Heart left ventricle (tissue), 16 donors: ENCODE measurements around the gene GRM8. TPM values are rescaled to one million over a fixed set of nuclear protein-coding genes. Genes with fewer than 3 reads are reported as not detected.

Source experiments
- ATAC-seq, 4 donors: fragments of 200-7000 bp; cut with Tn5 transposase; one replicate each; pipeline ENCODE4 v1.9.1; 2020 to 2022; ENCODE audit warnings: moderate library complexity in 4 of 4, mild to moderate bottlenecking in 3 of 4, moderate number of reproducible peaks in 1 of 4
- DNase-seq, 5 donors: peaks; one replicate each; pipeline ENCODE4 v3.0.0-alpha.2; 2020
- H3K27ac ChIP-seq, 12 donors: fragments of 200-600 bp; sonication (generic) in 4 of 12; one replicate each; pipeline versions ENCODE4 v1.5.0 to v1.8.0; 2016 to 2022; ENCODE audit warnings: mild to moderate bottlenecking in 2 of 12
- H3K27me3 ChIP-seq, 9 donors: fragments of 200-600 bp; sonication (generic) in 2 of 9; one replicate each; pipeline versions ENCODE4 v1.5.1 to v1.8.0; 2016 to 2022; ENCODE audit warnings: mild to moderate bottlenecking in 3 of 9
- H3K36me3 ChIP-seq, 9 donors: fragments of 200-600 bp; sonication (generic) in 2 of 9; one replicate each; pipeline versions ENCODE4 v1.5.0 to v1.8.0; 2018 to 2022; ENCODE audit warnings: mild to moderate bottlenecking in 2 of 9
- H3K4me1 ChIP-seq, 12 donors: fragments of 200-600 bp; sonication (generic) in 4 of 12; one replicate each; pipeline versions ENCODE4 v1.5.0 to v1.8.0; 2016 to 2022; ENCODE audit warnings: mild to moderate bottlenecking in 3 of 12
- H3K4me3 ChIP-seq, 12 donors: fragments of 200-600 bp; sonication (generic) in 4 of 12; one replicate each; pipeline versions ENCODE4 v1.5.0 to v1.8.0; 2017 to 2022; ENCODE audit warnings: mild to moderate bottlenecking in 9 of 12, moderate library complexity in 4 of 12
- H3K9me3 ChIP-seq, 12 donors: fragments of 200-600 bp; sonication (generic) in 4 of 12; one replicate each; pipeline versions ENCODE4 v1.5.0 to v1.8.0; 2016 to 2022; ENCODE audit warnings: mild to moderate bottlenecking in 1 of 12
- POLR2A ChIP-seq, 2 donors: fragments of 450-650 bp; IDR thresholded peaks; one replicate each; pipeline ENCODE4 v1.6.1; 2017; ENCODE audit warnings: antibody characterized with exemption in 2 of 2, mild to moderate bottlenecking in 2 of 2, moderate library complexity in 2 of 2
- WGBS, 4 donors: extraction: QIAGEN DNeasy Blood & Tissue Kit in 2 of 4; methylation state at CpG; one replicate each; pipeline versions ENCODE4 v1.1.5 to v1.1.7; 2013 to 2018; 5-methylcytosine and 5-hydroxymethylcytosine counted together
- intact Hi-C, 10 donors: fragments of 100-400 bp; cut with DNase I; formaldehyde crosslinking; loops; one replicate each; pipeline versions ENCODE4 v1.11.1 to v1.14.2; 2022
- polyA plus RNA-seq, 2 donors: library from polyadenylated mRNA; stranded (reverse); fragments of 200-250 nt; gene quantifications; one replicate each; pipeline ENCODE4 v1.2.3, GENCODE V29; 2013
- total RNA-seq, 9 donors: library from RNA; depleted of rRNA in 2 of 9; stranded (reverse); fragments of >200 nt in 2 of 9; fragmentation: NEBNext Ultra II Directional in 3 of 9; extraction: Animal tissue kit (Norgen Biotek cat#: 25700) in 3 of 9; gene quantifications; one replicate each; pipeline versions ENCODE4 v1.1.0 to v1.2.4, GENCODE V29; 2016 to 2023
- TF ChIP-seq, protein P1 (sequence below), 12 donors: fragments of 200-600 bp; sonication (generic) in 4 of 12; IDR thresholded peaks; one replicate each; pipeline versions ENCODE4 v1.5.0 to v1.8.0; 2018 to 2022; ENCODE audit warnings: antibody characterized with exemption in 12 of 12, mild to moderate bottlenecking in 5 of 12
- donor health status: ischemic (EF 13 %, LVEDD 7.1; RV severe dilation, severe dysfunction).
- donor health status: healthy with polysubstance abuse.
- donor health status: DM: no; HTN: yes; CAD: no.
- donor health status: DM: no; HTN: no; CAD: no.
- donor health status: ischemic (EF 25% LVEDD 6.9; RV normal size, moderate dysfunction).
- donor health status: ischemic (EF 25% LVEDD 5.7; RV mildly dilated, moderate dysfunction).
- donor health status: healthy.
- donor health status: DM: yes; HTN: yes; CAD: no.
- donor health status: ischemic (EF 35%, LVEDD 5.7; RV mildly dilated, moderate dysfunction).
- donor health status: nonischemic (EF 11% LVEDD 7.7; RV severe dilation, severe dysfunction).
- donor health status: DM: yes; HTN: yes; CAD: no.
- donor health status: PGD.
- donor health status: ischemic (EF 29% LVEDD 5.4; RV normal size, mild dysfunction).
- donor health status: nonischemic (EF 23%, LVEDD 6.1; RV moderate dilation, normal function).

Gene GRM8
- total and polyA plus RNA-seq, 11 donors = 0.21 to 0.75 (median 0.32) TPM; not detected in 5

- intact Hi-C loops = no loop called here
- TF ChIP-seq POLR2A (IDR thresholded peaks at IDR 0.05) = no peak
- TF ChIP-seq, protein P1, sequence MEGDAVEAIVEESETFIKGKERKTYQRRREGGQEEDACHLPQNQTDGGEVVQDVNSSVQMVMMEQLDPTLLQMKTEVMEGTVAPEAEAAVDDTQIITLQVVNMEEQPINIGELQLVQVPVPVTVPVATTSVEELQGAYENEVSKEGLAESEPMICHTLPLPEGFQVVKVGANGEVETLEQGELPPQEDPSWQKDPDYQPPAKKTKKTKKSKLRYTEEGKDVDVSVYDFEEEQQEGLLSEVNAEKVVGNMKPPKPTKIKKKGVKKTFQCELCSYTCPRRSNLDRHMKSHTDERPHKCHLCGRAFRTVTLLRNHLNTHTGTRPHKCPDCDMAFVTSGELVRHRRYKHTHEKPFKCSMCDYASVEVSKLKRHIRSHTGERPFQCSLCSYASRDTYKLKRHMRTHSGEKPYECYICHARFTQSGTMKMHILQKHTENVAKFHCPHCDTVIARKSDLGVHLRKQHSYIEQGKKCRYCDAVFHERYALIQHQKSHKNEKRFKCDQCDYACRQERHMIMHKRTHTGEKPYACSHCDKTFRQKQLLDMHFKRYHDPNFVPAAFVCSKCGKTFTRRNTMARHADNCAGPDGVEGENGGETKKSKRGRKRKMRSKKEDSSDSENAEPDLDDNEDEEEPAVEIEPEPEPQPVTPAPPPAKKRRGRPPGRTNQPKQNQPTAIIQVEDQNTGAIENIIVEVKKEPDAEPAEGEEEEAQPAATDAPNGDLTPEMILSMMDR (IDR thresholded peaks at IDR 0.05) = no peak
- H3K36me3 ChIP-seq = no peaks in the 10 kb centered on the region
- H3K27ac ChIP-seq = no peak overlapping the region
- 70 to 80% (median 74%) methylated on average over 7 of the region's 7 CpGs for WGBS, 4 donors
- DNase-seq = no peak
- H3K27me3 ChIP-seq = no peaks in the 10 kb centered on the region
- no peaks in the 10 kb centered on the region for H3K9me3 ChIP-seq
- ATAC-seq = no peak
- H3K4me1 ChIP-seq = no peaks in the 10 kb centered on the region
- H3K4me3 ChIP-seq = no peak overlapping the region
Observed at GRCh38 chr7:127041689-127042452, 210.9 kb downstream of the GRM8 start.

DNA sequence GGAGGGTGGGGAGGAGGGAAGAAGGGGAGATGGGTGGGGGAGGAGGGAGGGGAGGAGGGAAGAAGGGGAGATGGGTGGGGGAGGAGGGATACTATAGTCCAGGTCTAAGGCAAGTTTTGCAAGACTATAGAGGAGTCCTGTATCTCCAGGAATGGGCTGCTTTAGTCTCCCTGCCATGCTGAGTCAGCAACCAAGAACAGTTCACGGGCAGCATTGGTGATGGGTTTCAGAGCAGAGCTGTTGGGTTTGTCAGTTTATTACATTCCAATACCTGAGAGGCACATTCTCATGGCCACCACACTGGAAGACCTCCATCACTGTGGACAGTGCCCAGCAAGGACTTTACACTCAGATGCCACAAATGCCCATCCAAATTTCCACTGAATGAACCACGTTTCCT lies 212.7 kb downstream of the GRM8 start:
- Histone ChIP-seq H3K36me3 (no peaks in the 10 kb centered on the region), H3K4me1 (no peaks in the 10 kb centered on the region), H3K27ac (no peak overlapping the region), H3K27me3 (no peaks in the 10 kb centered on the region), H3K9me3 (no peaks in the 10 kb centered on the region), H3K4me3 (no peak overlapping the region)
- ATAC-seq (no peak), DNase-seq (no peak)
- TF ChIP-seq POLR2A (IDR thresholded peaks at IDR 0.05) = no peak
- TF ChIP-seq, protein P1 (IDR thresholded peaks at IDR 0.05) = no peak
- intact Hi-C loops = no loop called here
- WGBS, 4 donors = 70 to 82% (median 81%) methylated on average over 2 of the region's 2 CpGs

DNA sequence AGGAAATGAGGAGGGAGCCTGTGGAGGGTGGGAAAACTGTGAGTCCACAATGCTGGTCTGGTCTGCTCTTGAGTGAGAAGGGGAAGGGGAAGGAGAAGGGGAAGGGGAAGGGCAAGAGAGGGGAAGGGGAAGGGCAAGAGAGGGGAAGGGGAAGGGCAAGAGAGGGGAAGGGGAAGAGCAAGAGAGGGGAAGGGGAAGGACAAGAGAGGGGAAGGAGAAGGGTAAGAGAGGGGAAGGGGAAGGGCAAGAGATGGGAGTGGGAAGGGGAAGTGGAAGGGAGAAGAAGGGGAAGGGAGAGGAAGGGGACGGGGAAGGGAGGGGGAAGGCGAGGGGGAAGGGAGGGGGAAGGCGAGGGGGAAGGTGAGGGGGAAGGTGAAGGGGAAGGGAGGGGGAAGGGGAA lies 213.2 kb downstream of the GRM8 start:
- 62 to 86% (median 82%) methylated on average over 1 to 3 of the region's 3 CpGs for WGBS, 4 donors
- Histone ChIP-seq H3K36me3 (no peaks in the 10 kb centered on the region), H3K4me1 (no peaks in the 10 kb centered on the region), H3K4me3 (no peak overlapping the region), H3K27me3 (no peaks in the 10 kb centered on the region), H3K9me3 (no peaks in the 10 kb centered on the region), H3K27ac (no peak overlapping the region)
- intact Hi-C loops = loop anchor here in 1 of 10 donors (10.0 kb wide), 1 partner anchor 65 kb away; no protein-coding TSS in a partner anchor
- DNase-seq (no peak), ATAC-seq (no peak)
- TF ChIP-seq POLR2A (IDR thresholded peaks at IDR 0.05) = no peak
- TF ChIP-seq, protein P1 (IDR thresholded peaks at IDR 0.05) = no peak

DNA sequence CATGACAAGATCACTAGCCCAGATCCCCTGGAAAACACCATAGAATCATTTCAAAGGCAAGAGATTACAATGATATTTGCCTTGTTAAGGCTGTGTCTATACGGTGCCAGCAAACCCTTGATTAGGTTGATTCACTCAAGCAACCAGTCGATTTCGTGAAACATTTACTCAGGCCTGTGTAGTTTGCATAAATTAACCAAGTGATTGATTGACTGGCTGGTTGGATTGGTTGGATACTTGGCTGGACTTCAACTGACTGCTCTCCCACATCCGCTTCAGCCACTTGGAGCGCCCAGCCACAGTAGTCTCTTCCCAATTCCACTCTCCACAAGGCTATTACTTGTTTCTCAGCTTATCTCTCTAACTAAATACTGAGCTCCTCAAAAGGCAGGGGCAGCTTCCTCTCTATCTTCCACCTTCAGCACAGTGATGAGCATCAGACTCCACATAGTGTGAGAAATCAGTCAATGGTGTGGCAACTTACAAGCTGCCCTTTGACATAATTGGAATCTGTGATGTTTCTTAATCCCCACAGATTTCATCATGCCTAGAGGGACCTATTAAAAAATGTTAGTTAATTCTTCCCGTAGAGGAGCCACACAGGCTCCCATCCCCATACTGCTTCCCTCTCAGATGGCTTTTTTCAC lies 217.4 kb downstream of the GRM8 start:
- 80 to 84% (median 81%) methylated on average over 6 of the region's 6 CpGs for WGBS, 4 donors
- TF ChIP-seq POLR2A (IDR thresholded peaks at IDR 0.05) = no peak
- TF ChIP-seq, protein P1 (IDR thresholded peaks at IDR 0.05) = no peak

More for the DNA sequence above, 217.4 kb downstream of the GRM8 start:
- no peaks in the 10 kb centered on the region for H3K27me3 ChIP-seq
- no peak for DNase-seq
- H3K9me3 ChIP-seq = no peaks in the 10 kb centered on the region
- H3K27ac ChIP-seq = no peak overlapping the region
- intact Hi-C loops = loop anchor here in 1 of 10 donors (10.0 kb wide), 1 partner anchor 61 kb away; no protein-coding TSS in a partner anchor
- no peak overlapping the region for H3K4me3 ChIP-seq
- ATAC-seq = no peak
- no peaks in the 10 kb centered on the region for H3K36me3 ChIP-seq
- no peaks in the 10 kb centered on the region for H3K4me1 ChIP-seq
